ENCODE results near the gene CDIPT.
"Not testable (repeated sequence)": the region's sequence is repeated elsewhere in the genome, so short reads cannot be mapped to it uniquely, and the experiment has no call there.

DNA sequence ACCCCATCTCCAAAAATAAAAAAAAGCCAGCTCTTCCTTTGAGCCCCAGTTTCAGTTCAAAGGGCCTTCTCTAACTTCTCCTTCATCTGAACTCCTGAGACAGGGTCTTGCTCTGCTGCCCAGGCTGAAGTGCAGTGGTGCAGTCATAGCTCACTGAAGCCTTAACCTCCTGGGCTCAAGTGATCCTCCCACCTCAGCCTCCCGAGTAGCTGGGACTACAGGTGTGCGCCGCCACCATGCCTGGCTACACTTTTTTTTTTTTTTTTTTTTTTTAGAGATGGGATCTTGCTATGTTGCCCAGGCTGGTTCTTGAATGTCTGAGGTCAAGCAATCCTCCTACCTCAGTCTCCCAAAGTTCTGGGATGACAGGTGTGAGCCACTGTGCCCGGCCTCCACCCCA is 29.8 kb downstream of the CDIPT start:
- TF ChIP-seq EP300 (IDR thresholded peaks at IDR 0.05): not testable (repeated sequence)
- TF ChIP-seq, protein P1, sequence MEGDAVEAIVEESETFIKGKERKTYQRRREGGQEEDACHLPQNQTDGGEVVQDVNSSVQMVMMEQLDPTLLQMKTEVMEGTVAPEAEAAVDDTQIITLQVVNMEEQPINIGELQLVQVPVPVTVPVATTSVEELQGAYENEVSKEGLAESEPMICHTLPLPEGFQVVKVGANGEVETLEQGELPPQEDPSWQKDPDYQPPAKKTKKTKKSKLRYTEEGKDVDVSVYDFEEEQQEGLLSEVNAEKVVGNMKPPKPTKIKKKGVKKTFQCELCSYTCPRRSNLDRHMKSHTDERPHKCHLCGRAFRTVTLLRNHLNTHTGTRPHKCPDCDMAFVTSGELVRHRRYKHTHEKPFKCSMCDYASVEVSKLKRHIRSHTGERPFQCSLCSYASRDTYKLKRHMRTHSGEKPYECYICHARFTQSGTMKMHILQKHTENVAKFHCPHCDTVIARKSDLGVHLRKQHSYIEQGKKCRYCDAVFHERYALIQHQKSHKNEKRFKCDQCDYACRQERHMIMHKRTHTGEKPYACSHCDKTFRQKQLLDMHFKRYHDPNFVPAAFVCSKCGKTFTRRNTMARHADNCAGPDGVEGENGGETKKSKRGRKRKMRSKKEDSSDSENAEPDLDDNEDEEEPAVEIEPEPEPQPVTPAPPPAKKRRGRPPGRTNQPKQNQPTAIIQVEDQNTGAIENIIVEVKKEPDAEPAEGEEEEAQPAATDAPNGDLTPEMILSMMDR (IDR thresholded peaks at IDR 0.05): not testable (repeated sequence)
